Occipital lobe (tissue), 2 donors: ENCODE measurements around the gene KCNF1. TPM values are rescaled to one million over a fixed set of nuclear protein-coding genes. Genes with fewer than 3 reads are reported as not detected.

Source experiments
- DNase-seq: peaks from one replicate; lab custom pipeline; 2025; lab: John Stamatoyannopoulos, UW
- total RNA-seq: library from RNA; depleted of rRNA; stranded (reverse); fragments of >200 nt; gene quantifications from one replicate; pipeline ENCODE4 v1.2.3, GENCODE V29; 2014

KCNF1 gene
- total RNA-seq, 1 donor from 2014 or later = 13.3 TPM

DNA sequence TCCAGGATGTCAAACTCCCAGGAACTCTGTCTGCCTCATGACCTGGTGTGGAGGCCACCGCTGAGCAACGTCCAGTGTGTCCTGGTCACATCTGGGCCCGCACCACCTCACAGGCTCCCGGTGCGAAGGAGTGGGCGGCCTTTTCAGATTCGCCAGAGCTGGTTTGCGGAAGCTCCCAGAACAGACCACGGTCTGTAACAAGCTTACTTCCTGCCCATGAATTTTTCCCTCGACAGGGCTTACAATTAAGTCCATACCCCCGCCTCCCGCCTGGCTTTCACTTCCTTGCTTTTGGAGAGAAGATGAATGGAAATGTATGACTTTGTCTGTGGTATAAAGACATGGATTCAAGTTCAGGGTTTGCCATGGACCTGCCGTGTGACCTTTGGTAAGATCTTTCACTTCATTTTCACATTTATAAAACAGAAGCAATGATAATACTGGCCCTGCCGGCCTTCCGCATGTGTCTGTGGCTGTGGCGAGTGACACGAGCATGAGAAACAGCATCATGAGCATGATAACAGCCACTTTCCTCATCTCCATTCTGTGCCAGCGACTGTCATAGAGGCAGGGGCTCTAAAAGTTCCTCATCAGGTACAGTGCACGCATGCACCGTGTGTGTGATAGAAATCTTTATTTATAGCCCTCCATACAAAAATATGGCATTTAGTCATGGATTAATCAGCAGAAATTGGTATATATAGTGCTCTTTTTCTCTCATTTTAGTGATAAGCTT is 31.0 kb upstream of the KCNF1 start:
- DNase-seq = no peak

DNA sequence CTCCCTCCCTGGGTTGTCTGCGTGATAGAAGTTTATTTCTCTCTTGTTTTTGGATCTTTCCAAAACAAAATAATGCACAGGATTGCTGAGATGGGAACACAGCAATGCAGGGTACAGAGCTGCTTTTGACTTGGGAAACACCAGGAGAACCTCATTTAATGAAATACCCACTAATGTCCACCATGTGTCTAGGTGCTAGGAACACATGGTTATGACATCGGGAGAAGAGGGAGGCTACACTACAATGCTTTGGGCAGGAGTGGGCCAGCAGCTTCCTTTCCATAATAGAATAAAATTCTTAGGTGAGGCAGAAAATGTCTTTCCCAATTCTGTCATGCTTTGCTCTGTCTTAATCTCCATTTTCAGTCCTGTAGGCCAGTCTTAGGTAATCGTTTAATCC is 29.2 kb upstream of the KCNF1 start:
- no peak for DNase-seq

DNA sequence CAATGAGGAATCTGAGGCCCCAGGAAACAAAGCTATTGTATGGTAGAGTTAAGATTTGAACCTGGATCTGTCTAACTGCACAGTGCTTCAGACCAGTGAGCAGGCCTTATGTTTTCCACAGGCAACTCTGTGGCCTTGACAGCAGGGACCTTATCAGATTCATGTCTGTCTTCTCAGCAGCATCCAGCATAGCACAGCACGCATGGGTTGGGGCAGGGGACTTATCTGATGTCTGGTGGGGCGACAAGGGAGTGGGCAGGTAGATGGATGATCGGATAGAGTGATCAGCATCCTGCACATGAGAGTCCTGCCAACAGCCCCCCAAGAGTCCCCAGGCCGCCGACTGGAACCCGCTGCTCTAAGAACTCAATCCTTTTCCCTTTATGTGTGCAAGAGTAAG is 28.7 kb upstream of the KCNF1 start:
- DNase-seq = no peak

DNA sequence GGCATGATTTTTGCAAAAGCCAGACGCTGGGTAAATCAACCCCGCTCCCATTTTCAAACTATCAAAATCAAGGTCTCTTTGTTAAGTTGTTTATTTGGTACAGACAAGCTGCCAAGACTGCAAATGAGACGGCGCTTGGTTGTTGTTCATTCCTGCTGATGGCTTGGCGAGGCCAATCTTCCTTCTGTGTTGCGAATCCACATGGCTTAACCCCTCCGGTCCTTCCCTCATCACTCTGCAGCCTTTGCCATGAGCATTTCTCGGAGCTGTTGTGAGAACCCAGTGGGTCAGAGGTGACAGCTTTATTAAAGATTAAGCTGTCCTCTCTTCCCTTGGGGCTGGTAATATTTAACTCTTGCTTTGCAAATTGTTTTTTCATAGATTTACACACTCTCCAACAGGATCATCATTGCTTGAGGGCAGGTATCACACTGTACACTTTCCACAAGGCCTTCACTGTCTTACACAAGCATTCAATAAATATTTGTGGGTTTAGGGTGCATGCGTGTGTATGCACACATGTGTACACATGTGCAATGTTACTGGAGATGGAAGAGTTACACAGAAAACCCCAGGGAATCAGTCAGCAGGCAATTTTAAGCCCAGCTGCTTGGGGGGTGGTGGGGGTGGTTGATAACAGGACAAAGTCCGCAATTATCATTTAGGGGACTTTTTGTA is 27.8 kb upstream of the KCNF1 start:
- DNase-seq = no peak

DNA sequence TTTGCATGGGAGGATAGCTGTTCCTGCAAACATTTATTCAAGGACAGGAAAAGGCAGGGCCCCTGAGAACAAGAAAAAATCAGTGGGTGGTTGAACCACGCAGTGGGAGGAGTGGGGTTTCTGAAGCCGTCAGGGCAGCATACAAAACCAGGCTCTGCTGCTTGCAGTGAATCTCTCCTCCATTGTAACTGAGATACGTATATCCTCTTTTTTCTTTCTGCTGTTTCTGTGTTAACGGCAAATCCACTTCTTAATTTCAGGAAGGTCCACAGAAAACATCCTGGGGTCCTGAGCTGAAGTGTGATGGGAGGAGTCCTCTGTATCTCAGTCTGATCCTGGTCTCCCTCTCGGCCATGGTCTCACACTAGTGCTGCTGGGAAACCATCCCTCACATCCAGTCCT is 27.2 kb upstream of the KCNF1 start:
- DNase-seq = no peak

DNA sequence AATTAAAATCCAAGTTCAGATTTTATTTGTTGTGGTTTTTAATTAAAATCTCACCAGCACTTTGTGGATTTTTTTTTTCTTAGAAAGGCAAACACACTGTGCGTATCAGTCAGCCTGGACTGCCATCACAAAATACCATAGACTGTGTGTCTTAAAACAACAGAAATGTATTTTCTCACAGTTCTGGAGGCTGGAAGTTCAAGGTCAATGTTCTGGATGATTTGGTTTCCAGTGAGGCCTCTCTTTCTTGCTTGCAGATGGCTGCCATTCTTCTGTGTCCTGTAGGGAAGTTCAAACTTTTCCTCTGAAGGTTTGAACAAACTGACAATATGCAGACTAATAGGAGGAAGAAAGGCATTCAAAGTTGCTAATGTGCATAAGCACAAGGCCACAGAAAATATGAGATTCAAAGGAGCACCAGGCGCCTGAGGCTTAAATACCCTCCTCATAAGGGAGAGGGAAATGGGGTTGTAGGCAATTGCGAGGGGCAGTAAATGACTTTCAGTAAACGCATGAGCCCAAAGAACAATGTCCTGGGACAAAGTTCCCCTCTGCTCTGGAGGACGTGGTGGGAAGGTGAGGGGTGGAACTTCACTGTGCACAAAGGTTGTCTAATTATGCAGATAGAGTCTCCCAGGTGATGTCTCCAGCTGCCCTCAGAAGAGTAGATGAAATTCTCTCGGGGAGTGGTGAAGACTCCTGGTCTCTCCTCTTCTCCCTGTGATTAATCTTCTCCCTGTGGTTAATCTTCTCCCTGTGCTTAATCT is 26.5 kb upstream of the KCNF1 start:
- DNase-seq = no peak

DNA sequence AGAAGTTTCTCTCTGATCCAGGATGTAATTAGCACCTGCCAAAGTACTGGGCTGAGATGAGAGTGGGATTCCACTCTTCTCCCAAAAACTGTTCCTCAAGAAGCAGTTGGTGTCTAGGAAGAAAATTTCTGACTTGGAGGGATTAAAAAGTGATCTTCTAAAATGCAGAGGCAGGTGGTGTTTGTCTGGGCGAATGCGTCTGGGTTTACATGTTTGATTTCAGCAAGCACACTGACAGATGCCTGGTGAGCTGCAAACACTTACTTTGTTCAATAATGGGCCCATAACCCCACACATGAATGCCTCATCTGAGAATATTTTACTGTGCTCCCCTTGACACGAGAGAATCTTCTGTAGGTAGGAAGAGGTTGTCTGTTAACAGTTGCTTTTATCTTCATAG is 24.3 kb upstream of the KCNF1 start:
- DNase-seq = no peak

DNA sequence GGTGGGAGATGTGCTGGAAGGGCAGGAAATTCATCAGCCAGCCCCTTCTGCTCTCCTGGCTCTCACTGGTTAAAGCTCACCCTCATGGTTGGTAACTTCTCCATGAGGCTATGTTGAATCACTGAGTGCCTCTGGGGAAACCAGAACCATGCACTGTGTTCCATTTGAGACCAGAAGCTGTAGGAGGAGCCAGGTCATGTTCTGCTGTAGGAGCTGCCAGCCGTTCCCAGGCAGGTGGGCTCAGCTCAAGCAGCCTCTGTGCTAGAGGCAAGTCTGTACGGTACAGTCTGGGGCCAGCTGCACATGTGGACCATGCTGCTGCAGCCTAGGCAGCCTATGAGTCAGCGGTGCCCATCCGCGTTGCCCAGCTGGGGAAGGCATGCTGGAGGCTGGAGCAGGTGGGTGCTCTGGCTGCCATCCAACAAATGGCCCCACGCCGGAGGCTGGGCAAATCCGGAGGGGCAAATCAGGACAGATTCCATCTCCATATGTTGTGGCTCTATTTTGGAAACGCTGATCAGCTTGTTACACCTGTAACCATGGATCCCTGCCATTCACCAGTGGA is 22.0 kb upstream of the KCNF1 start:
- peak; percentile 46 for DNase-seq

DNA sequence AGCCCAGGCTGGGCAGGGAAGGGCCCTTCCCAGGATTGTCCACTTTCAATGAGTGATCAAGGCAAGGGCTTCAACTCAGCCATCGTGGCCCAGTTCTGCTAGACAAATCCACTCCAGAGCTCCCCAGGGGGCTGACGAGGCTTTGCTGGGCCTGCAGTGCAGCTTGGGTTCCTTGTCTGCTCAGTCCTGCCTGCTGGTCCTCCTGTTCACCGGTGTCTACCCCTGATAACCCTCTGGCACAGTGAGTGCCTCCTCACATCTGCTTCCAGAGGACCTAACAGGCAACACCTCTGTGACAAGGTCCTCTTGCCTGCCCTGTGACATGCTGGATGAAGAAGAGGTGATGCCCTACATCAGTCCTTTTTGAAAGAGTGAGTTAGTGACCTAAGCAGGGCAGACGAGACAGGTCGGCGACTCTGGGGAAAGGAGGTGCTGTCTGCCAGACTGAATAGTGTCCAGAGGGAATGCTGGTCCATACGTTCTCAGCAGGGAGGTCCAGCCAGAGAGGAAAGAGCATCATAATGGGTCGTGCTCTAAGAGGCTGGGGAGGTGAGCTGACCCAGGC is 20.9 kb upstream of the KCNF1 start:
- DNase-seq = no peak

DNA sequence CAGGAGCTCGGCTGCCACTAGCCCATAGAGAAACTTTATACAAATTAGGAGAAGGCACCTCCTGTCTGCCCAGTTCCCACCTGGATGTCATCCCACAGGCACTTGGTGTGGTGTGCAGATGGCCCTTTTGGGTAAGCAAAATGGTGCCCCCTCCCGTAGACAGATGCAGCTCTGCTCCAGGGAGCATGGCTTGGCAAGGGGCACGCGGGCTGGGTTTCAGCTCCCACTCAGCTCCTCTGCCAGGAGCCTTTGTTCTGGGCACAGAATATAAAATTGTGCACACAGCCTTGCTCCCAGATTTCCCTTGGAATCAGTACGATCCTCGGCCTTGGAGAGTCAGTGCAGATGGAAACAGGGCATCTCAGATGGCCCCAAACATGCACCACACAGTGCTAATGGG is 20.3 kb upstream of the KCNF1 start:
- DNase-seq = no peak

DNA sequence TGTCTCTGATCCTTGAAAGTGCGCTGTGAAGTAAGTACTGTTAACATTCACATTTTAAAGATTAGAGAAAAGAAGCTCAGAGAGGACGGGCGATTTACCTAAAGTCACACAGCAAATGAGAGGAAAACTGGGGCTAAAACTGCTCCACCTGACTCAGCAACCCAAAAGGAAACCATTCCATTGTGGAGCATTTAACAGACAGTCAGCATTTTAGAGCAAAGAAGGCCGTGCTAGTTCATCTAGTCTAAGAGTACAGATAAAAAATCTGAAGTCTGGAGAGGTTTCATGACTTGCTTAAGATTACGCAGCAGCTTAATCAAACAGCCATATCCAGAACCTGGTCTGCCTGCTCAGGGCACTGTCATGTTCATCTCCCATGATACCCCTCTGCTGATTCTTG is 19.9 kb upstream of the KCNF1 start:
- DNase-seq = no peak

DNA sequence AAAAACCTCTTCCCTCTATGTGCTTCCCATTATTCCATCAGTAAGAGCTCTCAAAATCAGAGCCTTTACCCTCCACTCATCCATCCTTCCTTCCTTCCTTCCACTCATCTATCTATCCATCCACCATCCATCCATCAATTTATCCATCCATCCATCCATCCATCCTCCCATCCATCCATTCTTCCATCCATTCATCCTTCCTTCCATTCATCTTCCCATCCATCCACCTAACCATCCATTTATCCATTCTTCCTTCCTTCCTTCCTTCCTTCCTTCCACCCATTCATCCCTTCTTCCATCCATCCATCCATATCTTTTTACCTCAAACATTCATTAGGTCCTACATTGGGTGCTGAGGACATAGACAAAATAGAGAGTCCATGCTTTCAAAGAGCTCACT is 19.4 kb upstream of the KCNF1 start:
- no peak for DNase-seq

DNA sequence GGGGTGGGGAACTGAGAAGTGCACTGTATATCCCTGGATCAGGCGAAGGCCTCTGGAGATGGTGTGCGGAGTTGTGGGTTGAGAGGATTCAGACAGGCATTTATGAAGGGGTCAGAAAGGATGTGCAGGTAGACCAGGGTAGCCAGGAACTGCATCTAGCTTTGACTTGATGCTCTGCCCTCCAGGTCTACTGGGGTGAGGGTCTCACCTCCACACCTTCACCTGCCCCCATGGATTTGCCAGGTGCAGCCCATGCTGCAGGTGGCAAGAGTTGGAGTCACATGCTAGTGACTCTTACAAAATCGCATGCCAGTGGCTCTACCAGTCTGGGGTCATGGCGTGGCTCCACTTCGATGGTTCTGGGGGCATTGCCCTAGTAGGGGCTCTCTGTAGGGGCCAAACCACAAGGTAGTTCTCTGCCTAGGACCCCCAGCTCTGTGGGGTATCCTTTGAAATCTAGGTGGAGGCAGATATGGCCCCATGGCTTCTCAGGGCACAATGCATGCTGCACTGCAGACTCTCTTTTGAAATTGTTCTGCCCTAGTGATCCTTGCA is 18.9 kb upstream of the KCNF1 start:
- DNase-seq = no peak

DNA sequence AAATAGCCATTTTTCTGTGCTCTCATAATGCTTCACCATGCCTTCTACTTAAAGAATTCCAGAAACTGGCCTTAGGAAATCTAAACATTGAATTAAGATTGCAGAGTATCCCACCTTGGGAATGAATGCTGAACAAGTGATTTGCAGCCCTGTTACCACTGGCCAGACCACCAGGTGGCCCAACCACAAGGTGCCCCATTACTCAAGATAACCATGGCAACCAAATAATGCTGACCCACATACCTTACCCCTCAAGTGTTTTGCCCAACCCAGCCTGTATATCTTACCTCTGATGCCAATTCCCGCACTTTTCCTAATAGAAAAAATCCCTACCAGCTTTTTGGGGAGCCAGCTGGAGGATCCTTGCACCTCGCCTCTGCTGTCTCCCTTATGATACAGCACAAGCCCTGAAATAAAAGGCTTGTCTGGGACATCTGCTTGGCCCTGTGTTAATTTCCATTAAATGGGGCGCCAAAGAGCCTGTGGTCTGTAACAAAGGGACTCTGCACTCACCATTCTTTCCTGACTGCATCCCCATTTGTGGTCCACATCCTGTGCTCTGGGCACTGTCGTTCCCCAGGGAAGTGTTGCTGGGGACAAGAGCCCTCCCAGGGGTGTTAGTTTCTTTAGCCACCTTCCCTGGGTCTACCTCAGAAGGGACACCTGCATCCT is 17.3 kb upstream of the KCNF1 start:
- no peak for DNase-seq

DNA sequence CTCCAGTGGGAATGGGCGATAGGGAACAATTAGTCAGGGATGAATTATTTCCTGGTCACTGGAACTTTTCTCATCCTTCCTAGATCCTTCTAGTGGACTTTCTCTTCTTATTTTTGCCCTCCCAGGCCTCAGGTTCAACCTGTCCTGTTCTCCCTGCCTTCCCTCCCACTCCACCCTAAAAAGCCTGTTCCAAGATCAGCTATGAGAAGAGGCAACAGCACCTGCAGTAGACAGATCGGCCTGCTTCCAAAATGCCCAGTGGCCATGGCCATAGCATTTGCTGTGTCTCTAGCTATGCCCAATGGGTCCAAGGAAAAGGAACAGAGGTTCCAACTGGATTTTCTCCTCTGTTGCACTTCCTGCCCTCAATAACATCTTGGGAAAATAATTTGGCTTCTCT is 16.5 kb upstream of the KCNF1 start:
- DNase-seq = no peak

DNA sequence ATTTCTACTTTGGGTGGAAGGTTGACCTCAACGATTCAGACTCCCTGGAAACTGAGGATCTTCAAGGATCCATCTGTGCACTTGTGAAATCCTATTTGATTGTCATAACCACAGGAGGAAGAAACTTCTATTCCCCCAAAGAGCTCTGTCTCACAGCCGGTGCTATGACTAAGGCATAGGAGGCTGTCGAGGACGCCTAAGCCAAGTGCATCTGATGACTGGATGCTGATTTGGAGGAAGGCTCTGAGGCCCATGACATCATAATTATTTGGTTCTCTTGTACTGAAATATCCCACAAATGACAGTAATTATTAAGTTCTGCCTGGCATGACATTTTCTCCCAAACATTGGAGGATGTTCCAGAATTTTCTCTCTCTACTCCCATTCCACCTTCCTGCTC is 13.8 kb upstream of the KCNF1 start:
- DNase-seq = no peak

DNA sequence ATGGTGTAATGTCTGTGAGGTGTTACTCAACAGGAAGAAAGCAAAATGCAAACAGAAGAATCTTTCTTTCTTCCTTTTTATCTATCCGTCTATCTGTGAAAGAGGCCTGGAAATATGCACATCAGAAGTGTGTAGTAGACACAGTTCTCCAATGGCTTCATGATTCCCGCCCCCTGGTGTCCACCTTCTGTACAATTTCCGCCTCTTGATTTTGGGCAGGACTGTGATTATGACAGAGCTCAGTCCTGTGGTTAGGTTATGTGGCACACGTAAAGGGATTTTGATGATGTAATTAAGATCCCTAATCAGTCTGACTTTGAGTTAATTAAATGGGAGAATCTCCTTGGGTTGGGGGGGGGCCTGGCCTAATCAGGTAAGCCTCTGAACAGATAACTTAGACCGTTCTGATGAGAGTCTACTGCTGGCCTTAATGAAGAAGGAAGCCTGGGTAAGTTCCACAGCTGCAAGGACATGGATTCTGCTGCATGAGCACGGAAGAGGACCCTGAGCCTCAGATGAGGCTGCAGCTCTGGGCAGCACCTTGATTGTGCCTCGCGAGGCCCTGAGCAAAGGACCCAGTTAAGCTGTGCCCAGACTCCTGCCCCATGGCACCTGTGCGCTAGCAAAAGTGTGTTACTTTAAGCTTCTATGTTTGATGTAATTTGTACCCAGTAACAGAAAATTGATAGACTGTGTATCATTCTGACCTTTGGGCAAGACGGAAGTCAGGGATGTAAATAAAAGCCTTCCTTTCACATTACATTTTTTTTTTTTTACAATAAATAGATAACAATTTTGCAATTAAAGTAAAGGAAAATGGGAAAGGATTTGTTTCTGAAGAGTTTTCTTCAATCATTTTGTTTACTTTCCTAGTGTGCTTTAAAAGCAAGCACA is 11.3 kb upstream of the KCNF1 start:
- DNase-seq = no peak

DNA sequence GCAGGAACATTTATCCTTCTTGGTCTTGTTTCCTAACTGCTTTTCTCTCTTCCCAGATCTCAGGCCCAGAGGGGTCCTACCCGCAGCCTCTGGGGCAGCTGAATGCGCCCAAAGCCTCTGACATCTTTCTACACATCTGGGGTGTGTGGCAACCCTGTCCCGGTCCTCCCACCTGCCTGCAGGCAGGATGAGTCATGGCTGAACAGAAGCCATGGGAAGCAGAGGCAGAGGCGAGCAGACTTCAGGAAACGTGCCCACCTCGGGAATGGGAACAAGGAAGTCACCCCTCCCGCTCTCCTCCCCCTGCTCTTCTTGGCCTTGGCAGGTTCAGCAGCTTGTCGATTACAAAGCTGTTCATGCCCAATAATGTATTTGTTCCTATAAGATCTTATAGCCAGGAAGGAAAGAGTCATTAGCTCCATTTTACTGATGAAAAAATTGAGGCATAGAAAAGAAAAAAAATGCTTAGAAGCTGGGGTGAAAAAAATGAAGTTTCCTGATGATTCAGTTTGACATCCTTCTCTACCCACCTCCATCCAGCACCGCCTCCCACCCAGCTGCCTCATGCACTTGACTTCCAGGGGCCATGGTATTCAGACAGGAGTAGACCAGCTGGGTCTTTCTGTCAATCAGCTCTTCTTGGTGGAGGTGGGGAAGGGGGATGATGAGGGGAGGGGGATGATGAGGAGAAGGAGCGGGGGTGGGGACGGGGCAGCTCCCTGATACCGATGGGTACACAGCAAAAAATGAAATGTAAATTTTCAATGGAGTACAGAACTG is 10.4 kb upstream of the KCNF1 start:
- DNase-seq = no peak

DNA sequence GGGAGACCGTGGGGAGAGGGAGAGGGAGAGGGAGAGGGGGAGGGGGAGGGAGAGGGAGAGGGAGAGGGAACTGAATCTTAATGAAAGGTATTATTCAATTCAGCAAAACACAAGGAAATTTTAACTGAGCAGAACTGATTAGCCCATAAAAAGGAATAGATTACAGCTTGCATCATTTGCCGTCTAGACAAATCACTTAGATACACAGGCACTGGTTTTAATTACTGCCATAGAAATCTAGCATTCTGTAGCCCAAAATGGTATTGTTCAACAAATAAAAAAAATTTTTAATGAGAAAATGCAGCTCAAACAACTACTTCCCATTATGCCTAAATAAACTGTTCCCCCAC is 7.9 kb upstream of the KCNF1 start:
- no peak for DNase-seq
